Ovary (tissue), 9 donors: ENCODE measurements around the gene MARS1. TPM values are rescaled to one million over a fixed set of nuclear protein-coding genes. Genes with fewer than 3 reads are reported as not detected.
"Not testable (repeated sequence)": the region's sequence is repeated elsewhere in the genome, so short reads cannot be mapped to it uniquely, and the experiment has no call there.

ENCODE experiments used
- DNase-seq, 5 donors: peaks; one replicate each; pipeline ENCODE4 v3.0.0-alpha.2; 2019 to 2020
- H3K27ac ChIP-seq, 2 donors: fragments of 200-600 bp; one replicate each; pipeline versions ENCODE4 v1.5.1 to v1.8.0; 2019 to 2022
- H3K27me3 ChIP-seq: fragments of 200-600 bp; one replicate; pipeline ENCODE4 v1.8.0; 2022
- H3K36me3 ChIP-seq: fragments of 200-600 bp; sonication (generic); one replicate; pipeline ENCODE4 v1.5.1; 2019
- H3K4me1 ChIP-seq: one replicate; pipeline ENCODE4 v1.8.1; 2013; ENCODE audit warnings: mild to moderate bottlenecking, moderate library complexity; ENCODE audit not compliant: insufficient read depth
- H3K4me3 ChIP-seq: fragments of 200-600 bp; sonication (generic); one replicate; pipeline ENCODE4 v1.5.1; 2017
- H3K9me3 ChIP-seq, 2 donors: fragments of 200-600 bp in 1 of 2; sonication (generic) in 1 of 2; one replicate each; pipeline versions ENCODE4 v1.5.1 to v1.8.1; 2013 to 2019; ENCODE audit warnings: mild to moderate bottlenecking in 1 of 2, moderate library complexity in 1 of 2
- EP300 ChIP-seq: sonication (generic); formaldehyde crosslinking; IDR thresholded peaks from one replicate; pipeline ENCODE4 v1.6.1; 2017; ENCODE audit warnings: antibody characterized with exemption
- POLR2A ChIP-seq: fragments of 450-650 bp; IDR thresholded peaks from one replicate; pipeline ENCODE4 v1.6.1; 2017; ENCODE audit warnings: antibody characterized with exemption, mild to moderate bottlenecking, moderate library complexity
- WGBS, 3 donors: extraction: QIAGEN DNeasy Blood & Tissue Kit in 1 of 3; methylation state at CpG; one replicate each; pipeline versions ENCODE4 v1.1.5 to v1.1.7; 2013 to 2017; 5-methylcytosine and 5-hydroxymethylcytosine counted together
- intact Hi-C, 4 donors: fragments of 100-400 bp; cut with DNase I; formaldehyde crosslinking; loops; one replicate each; pipeline versions ENCODE4 v1.11.0 to v1.15.1; 2022 to 2023
- polyA plus RNA-seq, 2 donors: library from polyadenylated mRNA; stranded (reverse); fragments of 200-250 nt in 1 of 2; fragments of 350-450 nt in 1 of 2; fragmentation: Illumina TruSeq in 1 of 2; extraction: RNeasy Lipid Tissue Mini Kit (QIAGEN cat#74804) in 1 of 2; gene quantifications; one replicate each; pipeline ENCODE4 v1.2.3, GENCODE V29; 2013 to 2014
- total RNA-seq, 7 donors: library from RNA; depleted of rRNA in 2 of 7; stranded (reverse); fragments of >200 nt in 2 of 7; fragmentation: NEBNext Ultra II Directional in 3 of 7; extraction: Animal tissue kit (Norgen Biotek cat#: 25700) in 3 of 7; gene quantifications; one replicate each; pipeline versions ENCODE4 v1.1.0 to v1.2.4, GENCODE V29; 2016 to 2023
- TF ChIP-seq, protein P1 (sequence below), 3 donors: fragments of 450-650 bp in 2 of 3; fragments of 200-600 bp in 1 of 3; IDR thresholded peaks; one replicate each; pipeline versions ENCODE4 v1.5.1 to v1.8.0; 2016 to 2022; ENCODE audit warnings: antibody characterized with exemption in 3 of 3, mild to moderate bottlenecking in 1 of 3
- donor health status: DM: no; HTN: no; CAD: no; lungs with moderate emphysema.
- donor health status: DM: no; HTN: no; CAD: no.
- donor health status: Bipolar disorder and iron deficiency.
- donor health status: DM: yes; HTN: yes; CAD: no.
- donor health status: DM: no; HTN: no; CAD: no.
- donor health status: DM: yes; HTN: yes; CAD: no.

Gene MARS1
- total and polyA plus RNA-seq, 9 donors = 21.1 to 479 (median 66.4) TPM

- Histone ChIP-seq H3K9me3 (no peaks in the 10 kb centered on the region), H3K36me3 (no peaks in the 10 kb centered on the region), H3K4me1 (no peaks in the 10 kb centered on the region), H3K4me3 (no peak overlapping the region), H3K27ac (no peak overlapping the region), H3K27me3 (no peaks in the 10 kb centered on the region)
- DNase-seq = no peak
- TF ChIP-seq EP300 = no peak
- TF ChIP-seq POLR2A = no peak
- TF ChIP-seq, protein P1, sequence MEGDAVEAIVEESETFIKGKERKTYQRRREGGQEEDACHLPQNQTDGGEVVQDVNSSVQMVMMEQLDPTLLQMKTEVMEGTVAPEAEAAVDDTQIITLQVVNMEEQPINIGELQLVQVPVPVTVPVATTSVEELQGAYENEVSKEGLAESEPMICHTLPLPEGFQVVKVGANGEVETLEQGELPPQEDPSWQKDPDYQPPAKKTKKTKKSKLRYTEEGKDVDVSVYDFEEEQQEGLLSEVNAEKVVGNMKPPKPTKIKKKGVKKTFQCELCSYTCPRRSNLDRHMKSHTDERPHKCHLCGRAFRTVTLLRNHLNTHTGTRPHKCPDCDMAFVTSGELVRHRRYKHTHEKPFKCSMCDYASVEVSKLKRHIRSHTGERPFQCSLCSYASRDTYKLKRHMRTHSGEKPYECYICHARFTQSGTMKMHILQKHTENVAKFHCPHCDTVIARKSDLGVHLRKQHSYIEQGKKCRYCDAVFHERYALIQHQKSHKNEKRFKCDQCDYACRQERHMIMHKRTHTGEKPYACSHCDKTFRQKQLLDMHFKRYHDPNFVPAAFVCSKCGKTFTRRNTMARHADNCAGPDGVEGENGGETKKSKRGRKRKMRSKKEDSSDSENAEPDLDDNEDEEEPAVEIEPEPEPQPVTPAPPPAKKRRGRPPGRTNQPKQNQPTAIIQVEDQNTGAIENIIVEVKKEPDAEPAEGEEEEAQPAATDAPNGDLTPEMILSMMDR (IDR thresholded peaks at IDR 0.05) = no peak
- intact Hi-C loops = no loop called here
- WGBS, 3 donors = 94 to 97% (median 96%) methylated on average over 4 of the region's 4 CpGs
Observed at GRCh38 chr12:57511161-57511560, 23.3 kb downstream of the MARS1 start.

GRCh38 chr12:57511588-57512325, 23.9 kb downstream of the MARS1 start:
- H3K36me3 ChIP-seq = no peaks in the 10 kb centered on the region
- DNase-seq = no peak
- H3K9me3 ChIP-seq = no peaks in the 10 kb centered on the region
- intact Hi-C loops = no loop called here
- no peaks in the 10 kb centered on the region for H3K27me3 ChIP-seq
- H3K4me3 ChIP-seq = no peak overlapping the region
- no peaks in the 10 kb centered on the region for H3K4me1 ChIP-seq
- WGBS, 3 donors = 94 to 95% (median 95%) methylated on average over 7 of the region's 7 CpGs
- H3K27ac ChIP-seq = no peak overlapping the region
- no peak for TF ChIP-seq EP300
- TF ChIP-seq POLR2A = no peak
- TF ChIP-seq, protein P1 (IDR thresholded peaks at IDR 0.05) = no peak

GRCh38 chr12:57512665-57513064, 24.8 kb downstream of the MARS1 start:
- H3K27me3 ChIP-seq = no peaks in the 10 kb centered on the region
- no peaks in the 10 kb centered on the region for H3K9me3 ChIP-seq
- no peaks in the 10 kb centered on the region for H3K4me1 ChIP-seq
- DNase-seq = no peak
- H3K4me3 ChIP-seq = no peak overlapping the region
- no peak overlapping the region for H3K27ac ChIP-seq
- intact Hi-C loops = no loop called here
- WGBS, 3 donors = 83 to 95% (median 89%) methylated on average over 6 of the region's 6 CpGs
- TF ChIP-seq, protein P1 (IDR thresholded peaks at IDR 0.05) = no peak
- TF ChIP-seq POLR2A = no peak
- no peak for TF ChIP-seq EP300
- no peaks in the 10 kb centered on the region for H3K36me3 ChIP-seq

GRCh38 chr12:57513266-57513665, 25.4 kb downstream of the MARS1 start:
- H3K4me1 ChIP-seq = no peaks in the 10 kb centered on the region
- no peaks in the 10 kb centered on the region for H3K9me3 ChIP-seq
- intact Hi-C loops = no loop called here
- H3K4me3 ChIP-seq = no peak overlapping the region
- H3K27ac ChIP-seq = no peak overlapping the region
- no peaks in the 10 kb centered on the region for H3K27me3 ChIP-seq
- 93 to 97% (median 94%) methylated on average over 5 of the region's 5 CpGs for WGBS, 3 donors
- no peaks in the 10 kb centered on the region for H3K36me3 ChIP-seq
- TF ChIP-seq, protein P1 (IDR thresholded peaks at IDR 0.05) = no peak
- TF ChIP-seq POLR2A = no peak
- no peak for TF ChIP-seq EP300
- DNase-seq = no peak

GRCh38 chr12:57513677-57514076, 25.8 kb downstream of the MARS1 start:
- WGBS, 3 donors = 93 to 99% (median 95%) methylated on average over 6 of the region's 6 CpGs
- DNase-seq, H3K36me3 ChIP-seq, H3K4me1 ChIP-seq, intact Hi-C loops, H3K27ac ChIP-seq, H3K4me3 ChIP-seq, H3K9me3 ChIP-seq, H3K27me3 ChIP-seq: not testable (repeated sequence)

DNA sequence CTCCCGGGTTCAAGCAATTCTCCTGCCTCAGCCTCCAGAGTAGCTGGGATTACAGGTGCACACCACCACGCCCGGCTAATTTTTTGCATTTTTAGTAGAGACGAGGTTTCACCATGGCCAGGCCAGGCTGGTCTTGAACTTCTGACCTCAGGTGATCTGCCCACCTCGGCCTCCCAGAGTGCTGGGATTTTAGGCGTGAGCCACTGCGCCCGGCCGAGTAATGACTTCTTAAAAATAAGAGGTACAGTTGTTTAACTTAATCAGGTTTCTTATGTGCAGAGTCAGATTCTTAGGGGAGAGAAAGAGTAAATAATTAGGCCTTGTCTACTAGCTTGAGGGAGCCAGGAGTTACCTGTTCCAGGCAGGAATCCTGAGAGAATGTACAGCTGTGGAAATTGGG, 26.4 kb downstream of the MARS1 start:
- H3K9me3 ChIP-seq, H3K27ac ChIP-seq, DNase-seq, H3K4me1 ChIP-seq, H3K27me3 ChIP-seq, intact Hi-C loops, H3K36me3 ChIP-seq, H3K4me3 ChIP-seq: not testable (repeated sequence)
- 86 to 90% (median 90%) methylated on average over 9 of the region's 9 CpGs for WGBS, 3 donors
